ENCODE data around the gene NOTCH1.

The NOTCH1 gene

GRCh38 chr9:136499935-136500910, 45.6 kb downstream of the NOTCH1 start:
- Histone ChIP-seq H3K27ac (ENCODE audit: low read depth in 2 of 2, low read length in 2 of 2) (no peak overlapping the region), H3K36me3 (ENCODE audit: control insufficient read depth in 2 of 2, insufficient read depth in 2 of 2, low read length in 2 of 2) (peaks cover 77 to 79% of the 10 kb centered on the region in 2 donors), H3K9ac (ENCODE audit: low read depth in 1 of 2, low read length in 2 of 2) (no peak overlapping the region), H3K4me3 (ENCODE audit: low read length in 2 of 2) (no peak overlapping the region), H3K27me3 (ENCODE audit: control insufficient read depth in 2 of 2, insufficient read depth in 2 of 2, low read length in 2 of 2) (no peaks in the 10 kb centered on the region), H3K9me3 (ENCODE audit: control insufficient read depth in 2 of 2, low read length in 2 of 2) (no peaks in the 10 kb centered on the region), H3K4me1 (ENCODE audit: control insufficient read depth in 2 of 2, insufficient read depth in 2 of 2, low read length in 2 of 2) (no peaks in the 10 kb centered on the region)

- Histone ChIP-seq H3K4me3 (ENCODE audit: low read length in 2 of 2) (no peak overlapping the region), H3K9ac (ENCODE audit: low read depth in 1 of 2, low read length in 2 of 2) (no peak overlapping the region), H3K4me1 (ENCODE audit: control insufficient read depth in 2 of 2, insufficient read depth in 2 of 2, low read length in 2 of 2) (no peaks in the 10 kb centered on the region), H3K36me3 (ENCODE audit: control insufficient read depth in 2 of 2, insufficient read depth in 2 of 2, low read length in 2 of 2) (peaks cover 74 to 76% of the 10 kb centered on the region in 2 donors), H3K27me3 (ENCODE audit: control insufficient read depth in 2 of 2, insufficient read depth in 2 of 2, low read length in 2 of 2) (no peaks in the 10 kb centered on the region), H3K27ac (ENCODE audit: low read depth in 2 of 2, low read length in 2 of 2) (no peak overlapping the region), H3K9me3 (ENCODE audit: control insufficient read depth in 2 of 2, low read length in 2 of 2) (no peaks in the 10 kb centered on the region)
Measured at GRCh38 chr9:136499071-136499934, 46.5 kb downstream of the NOTCH1 start.

GRCh38 chr9:136497916-136498695, 47.7 kb downstream of the NOTCH1 start:
- Histone ChIP-seq H3K9me3 (ENCODE audit: control insufficient read depth in 2 of 2, low read length in 2 of 2) (no peaks in the 10 kb centered on the region), H3K27me3 (ENCODE audit: control insufficient read depth in 2 of 2, insufficient read depth in 2 of 2, low read length in 2 of 2) (no peaks in the 10 kb centered on the region), H3K4me3 (ENCODE audit: low read length in 2 of 2) (no peak overlapping the region), H3K9ac (ENCODE audit: low read depth in 1 of 2, low read length in 2 of 2) (no peak overlapping the region), H3K4me1 (ENCODE audit: control insufficient read depth in 2 of 2, insufficient read depth in 2 of 2, low read length in 2 of 2) (no peaks in the 10 kb centered on the region), H3K36me3 (ENCODE audit: control insufficient read depth in 2 of 2, insufficient read depth in 2 of 2, low read length in 2 of 2) (peaks cover 65% of the 10 kb centered on the region in 2 donors), H3K27ac (ENCODE audit: low read depth in 2 of 2, low read length in 2 of 2) (no peak overlapping the region)

- Histone ChIP-seq H3K9ac (ENCODE audit: low read depth in 1 of 2, low read length in 2 of 2) (no peak overlapping the region), H3K27ac (ENCODE audit: low read depth in 2 of 2, low read length in 2 of 2) (no peak overlapping the region), H3K4me3 (ENCODE audit: low read length in 2 of 2) (no peak overlapping the region), H3K4me1 (ENCODE audit: control insufficient read depth in 2 of 2, insufficient read depth in 2 of 2, low read length in 2 of 2) (no peaks in the 10 kb centered on the region), H3K36me3 (ENCODE audit: control insufficient read depth in 2 of 2, insufficient read depth in 2 of 2, low read length in 2 of 2) (peaks cover 61 to 62% of the 10 kb centered on the region in 2 donors), H3K27me3 (ENCODE audit: control insufficient read depth in 2 of 2, insufficient read depth in 2 of 2, low read length in 2 of 2) (no peaks in the 10 kb centered on the region), H3K9me3 (ENCODE audit: control insufficient read depth in 2 of 2, low read length in 2 of 2) (no peaks in the 10 kb centered on the region)
Measured at GRCh38 chr9:136496801-136497620, 48.8 kb downstream of the NOTCH1 start.

- no peak overlapping the region for H3K4me3 ChIP-seq (ENCODE audit: low read length in 2 of 2)
- H3K27me3 ChIP-seq (ENCODE audit: control insufficient read depth in 2 of 2, insufficient read depth in 2 of 2, low read length in 2 of 2): no peaks in the 10 kb centered on the region
- no peak overlapping the region for H3K9ac ChIP-seq (ENCODE audit: low read depth in 1 of 2, low read length in 2 of 2)
- no peaks in the 10 kb centered on the region for H3K9me3 ChIP-seq (ENCODE audit: control insufficient read depth in 2 of 2, low read length in 2 of 2)
- H3K4me1 ChIP-seq (ENCODE audit: control insufficient read depth in 2 of 2, insufficient read depth in 2 of 2, low read length in 2 of 2): no peaks in the 10 kb centered on the region
- H3K27ac ChIP-seq (ENCODE audit: low read depth in 2 of 2, low read length in 2 of 2): no peak overlapping the region
- peaks cover 54 to 55% of the 10 kb centered on the region in 2 donors for H3K36me3 ChIP-seq (ENCODE audit: control insufficient read depth in 2 of 2, insufficient read depth in 2 of 2, low read length in 2 of 2)
Measured at GRCh38 chr9:136496181-136496580, 49.7 kb downstream of the NOTCH1 start.

- peaks cover 47% of the 10 kb centered on the region in 2 donors for H3K36me3 ChIP-seq (ENCODE audit: control insufficient read depth in 2 of 2, insufficient read depth in 2 of 2, low read length in 2 of 2)
- H3K4me3 ChIP-seq (ENCODE audit: low read length in 2 of 2): no peak overlapping the region
- H3K9me3 ChIP-seq (ENCODE audit: control insufficient read depth in 2 of 2, low read length in 2 of 2): no peaks in the 10 kb centered on the region
- H3K27ac ChIP-seq (ENCODE audit: low read depth in 2 of 2, low read length in 2 of 2): no peak overlapping the region
- H3K4me1 ChIP-seq (ENCODE audit: control insufficient read depth in 2 of 2, insufficient read depth in 2 of 2, low read length in 2 of 2): no peaks in the 10 kb centered on the region
- no peaks in the 10 kb centered on the region for H3K27me3 ChIP-seq (ENCODE audit: control insufficient read depth in 2 of 2, insufficient read depth in 2 of 2, low read length in 2 of 2)
- no peak overlapping the region for H3K9ac ChIP-seq (ENCODE audit: low read depth in 1 of 2, low read length in 2 of 2)
Measured at GRCh38 chr9:136495238-136495800, 50.5 kb downstream of the NOTCH1 start.

GRCh38 chr9:136494531-136495215, 51.2 kb downstream of the NOTCH1 start:
- Histone ChIP-seq H3K9ac (ENCODE audit: low read depth in 1 of 2, low read length in 2 of 2) (no peak overlapping the region), H3K36me3 (ENCODE audit: control insufficient read depth in 2 of 2, insufficient read depth in 2 of 2, low read length in 2 of 2) (peaks cover 41% of the 10 kb centered on the region in 2 donors), H3K4me3 (ENCODE audit: low read length in 2 of 2) (no peak overlapping the region), H3K27me3 (ENCODE audit: control insufficient read depth in 2 of 2, insufficient read depth in 2 of 2, low read length in 2 of 2) (no peaks in the 10 kb centered on the region), H3K9me3 (ENCODE audit: control insufficient read depth in 2 of 2, low read length in 2 of 2) (no peaks in the 10 kb centered on the region), H3K27ac (ENCODE audit: low read depth in 2 of 2, low read length in 2 of 2) (no peak overlapping the region), H3K4me1 (ENCODE audit: control insufficient read depth in 2 of 2, insufficient read depth in 2 of 2, low read length in 2 of 2) (no peaks in the 10 kb centered on the region)

GRCh38 chr9:136494012-136494411, 51.8 kb downstream of the NOTCH1 start:
- Histone ChIP-seq H3K4me1 (ENCODE audit: control insufficient read depth in 2 of 2, insufficient read depth in 2 of 2, low read length in 2 of 2) (no peaks in the 10 kb centered on the region), H3K4me3 (ENCODE audit: low read length in 2 of 2) (no peak overlapping the region), H3K9ac (ENCODE audit: low read depth in 1 of 2, low read length in 2 of 2) (no peak overlapping the region), H3K27me3 (ENCODE audit: control insufficient read depth in 2 of 2, insufficient read depth in 2 of 2, low read length in 2 of 2) (no peaks in the 10 kb centered on the region), H3K9me3 (ENCODE audit: control insufficient read depth in 2 of 2, low read length in 2 of 2) (no peaks in the 10 kb centered on the region), H3K27ac (ENCODE audit: low read depth in 2 of 2, low read length in 2 of 2) (no peak overlapping the region), H3K36me3 (ENCODE audit: control insufficient read depth in 2 of 2, insufficient read depth in 2 of 2, low read length in 2 of 2) (peaks cover 34% of the 10 kb centered on the region in 2 donors)

Data from mucosa of rectum (tissue), 2 donors.